ENCODE data around the gene MARCHF10.

GRCh38 chr17:62760059-62760944 lies 47.8 kb downstream of the MARCHF10 start:
- TF ChIP-seq CTCF (IDR thresholded peaks at IDR 0.05) = no peak
- no peak for TF ChIP-seq POLR2A (IDR thresholded peaks at IDR 0.05)
